Measurements from ENCODE around the gene C5orf15.

Gene C5orf15

DNA sequence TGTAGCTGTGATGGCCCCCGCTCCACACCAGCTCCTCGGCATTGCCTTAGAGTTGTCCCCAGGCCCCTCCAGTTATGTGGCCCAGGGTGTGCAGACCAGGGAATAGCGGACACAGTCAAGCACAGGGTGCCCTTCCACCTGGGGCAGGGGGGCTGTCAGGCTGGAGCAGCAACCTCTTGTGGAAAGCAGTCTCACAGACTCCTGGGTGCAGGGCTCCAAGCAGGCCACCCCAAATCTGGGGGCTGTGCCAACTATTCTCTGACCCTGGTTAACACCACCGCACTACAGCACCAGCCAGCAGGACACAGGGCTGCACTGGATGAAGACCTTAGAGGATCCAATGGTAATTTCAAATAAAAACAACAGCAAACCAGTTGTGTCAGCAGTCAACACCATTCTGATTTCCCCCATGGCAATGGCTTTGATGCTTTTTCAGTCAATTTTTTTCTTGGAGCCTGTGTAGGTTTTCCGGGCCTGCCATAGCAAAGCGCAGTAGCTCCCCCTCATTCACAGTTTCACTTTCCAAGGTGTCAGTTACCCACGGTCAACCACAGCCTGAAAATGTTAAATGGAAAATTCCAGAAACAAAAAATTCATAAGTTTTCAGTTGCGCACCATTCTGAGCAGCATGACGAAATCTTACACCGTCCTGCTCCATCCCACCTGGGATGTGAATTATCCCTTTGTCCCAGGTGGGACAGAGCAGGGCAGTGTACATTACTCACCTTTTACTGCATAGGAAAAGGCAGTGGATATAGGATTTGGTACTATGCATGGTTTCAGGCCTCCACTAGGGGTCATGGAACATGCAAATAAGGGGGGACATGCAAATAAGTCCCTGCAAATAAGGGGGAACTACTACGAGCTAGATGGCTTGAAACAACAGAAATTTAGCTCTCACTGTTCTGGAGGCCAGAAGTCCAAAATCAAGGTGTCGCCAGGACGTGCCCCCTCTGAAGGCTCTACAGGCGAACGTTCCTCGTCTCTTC, 49.0 kb downstream of the C5orf15 start:
- DNase-seq, result no peak

DNA sequence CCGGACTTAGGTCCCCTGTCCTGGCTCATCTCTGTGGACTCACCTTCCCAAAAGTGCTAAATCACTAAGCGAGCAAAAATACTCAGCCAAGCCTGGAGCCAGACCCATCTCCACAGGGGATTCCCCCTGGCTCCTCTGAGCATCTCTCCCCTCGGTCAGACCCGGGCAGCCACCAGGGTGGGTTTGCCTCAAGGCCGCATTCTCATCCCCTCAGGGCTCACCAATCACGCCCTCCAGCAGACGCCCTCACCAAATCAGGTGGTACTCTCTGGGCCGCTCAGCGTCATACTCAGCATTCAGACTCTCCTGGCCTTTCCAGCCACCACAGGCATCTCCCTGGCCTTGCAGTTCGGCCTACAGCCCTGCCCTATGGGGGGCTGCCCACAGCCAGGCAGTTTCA, 49.7 kb downstream of the C5orf15 start:
- DNase-seq, result no peak

DNA sequence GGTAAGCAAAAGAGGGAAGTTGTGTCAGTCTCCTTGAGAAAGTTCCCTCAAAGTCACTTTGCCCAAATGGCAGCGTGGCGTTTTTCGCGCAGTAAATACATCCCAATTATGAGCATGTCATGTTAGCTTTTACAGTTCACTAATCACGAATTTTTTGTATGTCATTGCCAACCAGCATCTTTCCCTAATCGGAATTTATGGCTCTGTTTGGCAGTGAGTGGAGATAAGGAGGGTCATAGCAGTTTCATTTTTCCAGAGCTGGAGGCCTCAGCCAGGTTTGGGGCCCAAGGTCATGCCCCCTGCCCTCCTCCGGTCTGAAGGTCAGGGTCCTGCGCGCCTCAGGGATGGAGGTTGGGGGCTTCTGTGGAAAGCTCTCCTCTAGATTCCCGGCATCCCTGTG, 50.1 kb downstream of the C5orf15 start:
- no peak for DNase-seq

DNA sequence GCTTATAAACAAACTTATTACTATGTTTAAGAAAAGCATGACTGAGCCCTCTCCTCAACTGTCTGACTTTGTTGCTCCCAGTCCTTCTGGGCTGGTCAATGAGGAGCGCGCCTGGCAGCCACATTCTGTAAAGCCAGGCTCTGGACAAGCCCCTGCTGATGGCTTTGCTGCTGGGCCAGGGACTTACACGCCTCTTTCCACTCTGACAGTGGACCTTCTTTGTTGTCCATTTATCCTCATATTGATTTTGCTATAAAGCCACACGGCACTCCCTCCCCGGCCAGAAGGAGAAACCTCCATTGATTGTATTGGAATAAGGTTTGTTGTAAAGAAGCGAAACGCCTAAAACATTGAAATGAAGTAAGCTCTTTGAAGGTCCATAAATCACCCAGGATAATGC, 50.6 kb downstream of the C5orf15 start:
- DNase-seq, result no peak

DNA sequence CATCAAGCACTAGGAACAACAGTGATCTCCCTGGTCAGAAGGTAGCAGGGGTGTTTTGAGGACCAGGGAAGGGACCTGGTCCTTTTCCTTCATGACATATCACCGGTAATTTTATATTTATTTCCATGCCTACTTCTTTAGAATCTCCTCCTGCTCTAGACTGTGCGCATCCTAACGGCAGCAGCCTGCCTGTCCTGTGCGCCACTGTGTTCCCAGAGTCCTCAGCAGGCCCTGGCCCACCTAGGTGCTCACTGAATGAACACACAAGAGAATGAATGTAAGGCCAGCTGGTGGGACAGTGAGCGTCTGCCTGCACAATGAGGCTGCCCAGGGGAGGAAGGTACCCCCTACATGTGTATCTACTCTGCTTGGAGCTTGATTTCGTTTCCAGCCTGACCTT, 51.5 kb downstream of the C5orf15 start:
- no peak for DNase-seq

DNA sequence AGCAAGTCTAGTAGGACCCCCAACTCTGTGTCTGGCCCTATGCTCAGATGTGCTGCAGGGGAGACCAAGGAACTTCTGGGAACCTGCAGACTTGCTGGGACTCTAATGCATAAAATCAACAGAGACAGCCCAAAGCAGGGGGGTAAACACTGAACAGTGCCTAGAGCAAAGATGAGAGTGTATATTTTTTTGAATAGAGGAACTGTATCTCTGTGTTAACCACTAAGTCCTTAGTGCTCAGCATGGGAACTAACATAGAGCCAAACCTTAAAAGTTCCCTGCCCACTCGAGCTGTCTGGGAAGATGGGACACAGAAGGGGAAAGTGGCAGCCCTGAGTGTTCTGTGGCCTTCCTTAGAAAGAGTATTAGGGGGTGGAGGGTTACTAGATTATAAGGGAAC, 51.9 kb downstream of the C5orf15 start:
- no peak for DNase-seq

DNA sequence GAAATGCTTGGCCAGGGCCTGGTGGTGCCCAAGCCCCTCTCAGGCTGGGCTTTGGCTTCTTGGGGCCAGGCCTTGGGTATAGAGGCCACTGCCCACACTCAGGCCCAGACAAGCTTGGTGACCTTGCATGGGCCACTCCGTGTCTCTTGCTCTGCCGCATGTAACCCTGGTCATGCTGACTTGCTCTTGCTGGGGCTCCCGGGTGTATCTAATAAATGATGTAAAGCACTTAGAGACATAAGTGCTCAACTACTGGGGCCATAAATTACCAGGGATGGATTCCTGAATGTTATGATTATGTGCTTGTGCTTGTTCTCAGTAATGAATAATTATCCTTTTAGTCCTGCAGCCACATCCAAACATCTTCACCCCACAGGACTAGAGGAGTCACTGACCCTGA, 54.0 kb downstream of the C5orf15 start:
- DNase-seq, result no peak

DNA sequence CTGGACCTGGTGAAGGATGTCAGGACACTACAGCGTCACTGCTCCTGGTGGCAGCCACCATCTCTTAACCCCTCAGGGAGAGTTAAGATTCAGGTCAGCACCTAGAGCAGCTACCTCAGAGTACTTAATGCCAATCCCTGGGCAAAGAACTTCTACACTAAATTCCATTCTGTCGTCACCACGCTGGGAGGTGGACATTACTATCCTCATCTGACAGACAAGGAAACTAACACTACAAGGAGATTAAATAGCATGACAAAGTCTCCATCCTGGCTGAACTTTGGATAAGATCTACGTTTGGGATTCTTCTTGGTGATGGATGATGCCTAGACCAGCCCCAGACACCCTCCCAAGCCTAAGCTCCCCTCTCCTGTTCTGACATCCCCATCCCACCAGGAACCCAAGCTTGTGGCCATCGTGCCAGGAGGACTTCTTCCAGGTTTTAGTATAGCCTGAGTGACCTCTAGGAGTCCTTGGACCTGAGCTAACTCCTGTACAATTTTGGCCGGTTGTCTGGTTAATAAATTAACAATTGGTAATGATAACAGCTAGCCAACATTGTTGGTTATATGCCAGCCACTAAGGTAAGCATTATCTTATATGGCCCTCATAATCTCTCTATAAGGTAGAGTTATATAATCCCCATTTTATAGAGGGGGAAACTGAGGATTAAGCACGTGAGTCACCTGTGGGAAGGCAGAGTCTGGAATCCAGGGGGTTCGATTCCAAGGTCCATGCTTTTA, 54.8 kb downstream of the C5orf15 start:
- DNase-seq, result no peak

DNA sequence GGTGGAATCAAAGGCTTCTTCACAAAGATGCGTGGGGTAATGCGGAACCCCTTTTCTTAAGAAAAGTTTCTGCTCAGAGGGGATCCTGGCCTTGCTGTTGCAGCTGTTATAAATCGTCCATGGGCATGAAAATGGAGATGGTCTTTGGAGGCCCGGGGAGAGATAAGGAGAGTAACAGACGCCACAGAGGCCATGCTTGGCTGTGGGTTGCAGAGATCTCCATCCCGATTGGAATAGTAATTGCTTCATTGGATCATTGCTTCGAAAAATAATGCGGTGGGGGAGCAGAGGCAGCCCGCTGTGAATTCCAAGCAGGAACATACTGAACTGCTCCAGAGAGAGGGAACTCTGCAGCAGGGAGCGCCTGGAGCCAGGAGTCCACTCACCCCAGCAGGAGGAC, 55.5 kb downstream of the C5orf15 start:
- no peak for DNase-seq

DNA sequence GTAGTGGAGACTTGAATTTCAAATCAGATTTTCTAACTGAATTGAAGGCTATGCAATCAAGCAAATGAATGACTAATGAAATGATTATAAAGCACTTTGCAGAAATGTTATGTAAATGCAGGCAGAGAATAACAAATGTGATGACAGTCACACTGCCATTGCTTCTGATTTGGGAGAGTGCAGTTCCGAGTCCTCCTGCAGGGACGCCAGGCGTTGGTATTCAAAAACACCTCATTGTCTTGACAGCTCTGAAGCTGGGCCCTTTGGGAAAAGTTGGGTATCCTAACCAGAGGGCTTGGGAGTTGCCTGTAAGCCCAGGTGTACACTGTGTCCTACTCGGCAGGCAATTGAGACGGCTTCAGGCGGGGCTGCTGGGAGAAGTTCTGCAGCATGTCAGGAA, 57.9 kb downstream of the C5orf15 start:
- DNase-seq, result no peak

DNA sequence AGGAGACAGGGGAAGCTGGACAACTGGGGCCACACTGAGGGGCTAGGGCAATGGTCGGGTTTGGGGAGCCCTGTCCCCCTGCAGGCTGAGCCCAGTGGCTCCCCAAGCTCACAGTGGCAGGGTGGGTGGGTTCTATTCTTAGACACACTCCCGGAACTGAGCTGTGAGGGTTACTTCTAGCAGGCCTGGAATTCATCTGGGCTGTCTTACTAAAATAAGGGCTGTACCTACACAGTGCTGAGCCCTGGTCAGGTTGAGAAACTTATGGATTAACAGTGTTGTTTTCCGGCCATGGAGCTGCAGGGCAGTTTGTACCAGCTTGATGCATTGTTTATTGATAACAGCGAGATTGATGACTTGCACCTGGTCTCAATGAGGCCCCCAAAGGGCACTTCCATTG, 58.8 kb downstream of the C5orf15 start:
- no peak for DNase-seq

DNA sequence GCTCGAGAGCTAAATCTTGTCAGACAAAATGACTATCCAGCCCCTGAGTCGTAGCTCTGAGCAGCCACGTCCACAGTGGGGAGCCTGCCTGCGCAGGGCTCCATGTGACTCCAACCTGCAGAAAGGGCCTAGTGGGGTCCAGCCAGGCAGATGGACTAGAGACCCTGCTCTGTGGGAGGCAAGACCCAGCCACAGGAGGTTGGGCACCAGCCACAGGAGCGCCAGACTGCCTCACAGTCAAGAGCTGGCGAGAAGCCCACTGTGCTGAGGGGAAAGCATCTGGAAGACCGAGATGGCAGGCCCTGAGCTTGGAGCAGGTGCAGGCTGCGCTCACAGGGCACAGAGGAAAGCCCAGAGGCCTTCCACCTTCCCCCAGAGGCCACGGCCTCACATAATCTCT, 61.4 kb downstream of the C5orf15 start:
- DNase-seq, result no peak

DNA sequence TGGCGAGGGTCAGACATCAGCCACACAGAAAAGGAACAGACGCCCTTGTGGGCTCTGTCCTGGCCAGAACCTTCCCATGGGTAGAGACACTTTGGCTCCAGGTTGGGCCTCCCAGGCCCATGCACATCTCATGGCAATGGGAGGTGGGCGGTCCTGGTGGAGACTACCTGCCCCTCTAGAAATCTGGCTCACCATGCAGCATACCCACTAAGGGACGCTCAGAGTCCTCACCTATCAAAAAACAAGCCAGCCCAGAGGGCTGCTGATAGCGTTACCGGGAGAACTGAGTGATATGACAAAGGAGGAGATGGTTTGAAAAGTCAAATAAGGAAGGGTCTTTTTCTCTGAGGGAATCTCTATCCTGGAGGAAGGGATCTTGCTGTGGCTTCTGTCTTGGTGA, 62.1 kb downstream of the C5orf15 start:
- DNase-seq, result no peak

Data from CD4-positive, alpha-beta T cell treated with Interleukin-6 for 4 hours (primary cell).